Measurements from ENCODE around the gene PNPLA6. TPM values are rescaled to one million over a fixed set of nuclear protein-coding genes. Genes with fewer than 3 reads are reported as not detected.
A peak's percentile ranks its signal among the peaks of the same experiment; 100 is the strongest.

The PNPLA6 gene
- total and polyA plus RNA-seq, 9 of the 15 experiments (the other 6 are each of a cell fraction or from before 2014, with no cell fraction given) = 0.07 to 30.2 (median 8.3) TPM

DNA sequence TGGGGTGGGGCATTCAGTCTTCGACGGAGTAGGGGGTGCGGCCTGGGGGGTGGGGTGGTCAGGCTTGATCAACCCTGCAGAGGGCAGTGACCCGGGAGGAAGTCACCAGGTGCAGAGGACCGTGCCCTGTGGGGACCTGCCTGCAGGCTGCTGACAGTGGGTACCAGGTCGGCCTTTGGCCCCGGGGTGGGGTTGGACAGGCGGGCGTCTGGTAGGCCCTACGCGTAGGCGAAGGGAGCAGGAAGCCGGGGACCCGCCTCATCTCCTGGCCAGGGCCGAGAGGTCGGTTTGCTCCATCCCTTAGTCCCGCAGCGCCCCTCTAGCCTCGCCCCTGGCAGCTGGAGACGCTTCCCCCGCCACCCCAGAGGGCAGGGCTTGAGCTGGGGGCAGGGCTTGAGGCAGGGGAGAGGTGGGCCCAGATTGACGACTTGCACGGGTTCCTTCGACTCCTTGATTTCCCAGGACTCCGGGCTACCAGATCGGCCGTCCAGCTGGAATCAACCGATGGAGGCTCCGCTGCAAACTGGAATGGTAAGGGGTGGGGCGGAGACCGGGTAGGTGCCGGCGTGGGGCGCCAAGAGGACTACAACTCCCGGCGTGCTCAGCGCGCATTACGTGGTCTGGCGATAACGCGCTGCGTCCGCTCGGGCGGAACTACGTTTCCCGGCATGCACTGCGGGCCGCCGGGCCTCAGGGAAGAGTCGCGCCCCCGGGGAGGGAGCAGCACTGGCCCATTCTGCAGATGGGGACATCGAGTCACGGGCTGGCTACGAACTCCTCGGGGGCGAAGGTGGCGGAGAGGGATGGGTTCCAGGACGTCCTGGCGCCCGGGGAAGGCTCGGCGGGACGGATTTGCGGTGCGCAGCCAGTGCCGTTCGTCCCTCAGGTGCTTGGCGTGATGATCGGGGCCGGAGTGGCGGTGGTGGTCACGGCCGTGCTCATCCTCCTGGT lies at the start of gene PNPLA6 (continued):
- TF ChIP-seq, protein P1, sequence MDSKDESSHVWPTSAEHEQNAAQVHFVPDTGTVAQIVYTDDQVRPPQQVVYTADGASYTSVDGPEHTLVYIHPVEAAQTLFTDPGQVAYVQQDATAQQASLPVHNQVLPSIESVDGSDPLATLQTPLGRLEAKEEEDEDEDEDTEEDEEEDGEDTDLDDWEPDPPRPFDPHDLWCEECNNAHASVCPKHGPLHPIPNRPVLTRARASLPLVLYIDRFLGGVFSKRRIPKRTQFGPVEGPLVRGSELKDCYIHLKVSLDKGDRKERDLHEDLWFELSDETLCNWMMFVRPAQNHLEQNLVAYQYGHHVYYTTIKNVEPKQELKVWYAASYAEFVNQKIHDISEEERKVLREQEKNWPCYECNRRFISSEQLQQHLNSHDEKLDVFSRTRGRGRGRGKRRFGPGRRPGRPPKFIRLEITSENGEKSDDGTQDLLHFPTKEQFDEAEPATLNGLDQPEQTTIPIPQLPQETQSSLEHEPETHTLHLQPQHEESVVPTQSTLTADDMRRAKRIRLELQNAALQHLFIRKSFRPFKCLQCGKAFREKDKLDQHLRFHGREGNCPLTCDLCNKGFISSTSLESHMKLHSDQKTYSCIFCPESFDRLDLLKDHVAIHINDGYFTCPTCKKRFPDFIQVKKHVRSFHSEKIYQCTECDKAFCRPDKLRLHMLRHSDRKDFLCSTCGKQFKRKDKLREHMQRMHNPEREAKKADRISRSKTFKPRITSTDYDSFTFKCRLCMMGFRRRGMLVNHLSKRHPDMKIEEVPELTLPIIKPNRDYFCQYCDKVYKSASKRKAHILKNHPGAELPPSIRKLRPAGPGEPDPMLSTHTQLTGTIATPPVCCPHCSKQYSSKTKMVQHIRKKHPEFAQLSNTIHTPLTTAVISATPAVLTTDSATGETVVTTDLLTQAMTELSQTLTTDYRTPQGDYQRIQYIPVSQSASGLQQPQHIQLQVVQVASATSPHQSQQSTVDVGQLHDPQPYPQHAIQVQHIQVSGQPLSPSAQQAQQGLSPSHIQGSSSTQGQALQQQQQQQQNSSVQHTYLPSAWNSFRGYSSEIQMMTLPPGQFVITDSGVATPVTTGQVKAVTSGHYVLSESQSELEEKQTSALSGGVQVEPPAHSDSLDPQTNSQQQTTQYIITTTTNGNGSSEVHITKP (IDR thresholded peaks at IDR 0.05; ENCODE audit: partially characterized antibody) = peak; percentile 99
- TF ChIP-seq FOXP1 (CRISPR knock-in tag; IDR thresholded peaks at IDR 0.05) (peak; percentile 84; the same call in 1 of the 2 replicates), RBM34 (IDR thresholded peaks at IDR 0.05; ENCODE audit: borderline replicate concordance, insufficient read depth, low read length) (no peak), IRF2 (CRISPR knock-in tag; IDR thresholded peaks at IDR 0.05) (no peak), ZFP30 (CRISPR knock-in tag; IDR thresholded peaks at IDR 0.05; ENCODE audit: borderline replicate concordance) (no peak), ZNF212 (CRISPR knock-in tag; IDR thresholded peaks at IDR 0.05) (no peak), NFE2L1 (tag; IDR thresholded peaks at IDR 0.05; ENCODE audit: borderline replicate concordance, low read depth) (no peak), PHF8 (IDR thresholded peaks at IDR 0.05; ENCODE audit: borderline replicate concordance, low read length) (peak; percentile 55; the same call in 1 of the 2 replicates), BCOR (IDR thresholded peaks at IDR 0.05) (peak; percentile 98), CC2D1A (IDR thresholded peaks at IDR 0.05) (no peak; the same call in 1 of the 2 replicates), ZNF175 (CRISPR knock-in tag; IDR thresholded peaks at IDR 0.05; ENCODE audit: low read depth) (peak; percentile 44; the same call in 1 of the 2 replicates), THAP7 (CRISPR knock-in tag; IDR thresholded peaks at IDR 0.05) (peak; percentile 70; the same call in 1 of the 2 replicates), ELF1 (tag; IDR thresholded peaks at IDR 0.05) (peak; percentile 69), ZBTB33 (CRISPR knock-in tag; IDR thresholded peaks at IDR 0.05) (peak; percentile 81), LARP7 (IDR thresholded peaks at IDR 0.05) (no peak), FOXA1 (IDR thresholded peaks at IDR 0.05; ENCODE audit: borderline replicate concordance) (no peak), PML (IDR thresholded peaks at IDR 0.05; ENCODE audit: low read length) (0 out of 2 replicates have a peak, but pooled peaks have one; percentile 5)
- TF ChIP-seq, protein P2, sequence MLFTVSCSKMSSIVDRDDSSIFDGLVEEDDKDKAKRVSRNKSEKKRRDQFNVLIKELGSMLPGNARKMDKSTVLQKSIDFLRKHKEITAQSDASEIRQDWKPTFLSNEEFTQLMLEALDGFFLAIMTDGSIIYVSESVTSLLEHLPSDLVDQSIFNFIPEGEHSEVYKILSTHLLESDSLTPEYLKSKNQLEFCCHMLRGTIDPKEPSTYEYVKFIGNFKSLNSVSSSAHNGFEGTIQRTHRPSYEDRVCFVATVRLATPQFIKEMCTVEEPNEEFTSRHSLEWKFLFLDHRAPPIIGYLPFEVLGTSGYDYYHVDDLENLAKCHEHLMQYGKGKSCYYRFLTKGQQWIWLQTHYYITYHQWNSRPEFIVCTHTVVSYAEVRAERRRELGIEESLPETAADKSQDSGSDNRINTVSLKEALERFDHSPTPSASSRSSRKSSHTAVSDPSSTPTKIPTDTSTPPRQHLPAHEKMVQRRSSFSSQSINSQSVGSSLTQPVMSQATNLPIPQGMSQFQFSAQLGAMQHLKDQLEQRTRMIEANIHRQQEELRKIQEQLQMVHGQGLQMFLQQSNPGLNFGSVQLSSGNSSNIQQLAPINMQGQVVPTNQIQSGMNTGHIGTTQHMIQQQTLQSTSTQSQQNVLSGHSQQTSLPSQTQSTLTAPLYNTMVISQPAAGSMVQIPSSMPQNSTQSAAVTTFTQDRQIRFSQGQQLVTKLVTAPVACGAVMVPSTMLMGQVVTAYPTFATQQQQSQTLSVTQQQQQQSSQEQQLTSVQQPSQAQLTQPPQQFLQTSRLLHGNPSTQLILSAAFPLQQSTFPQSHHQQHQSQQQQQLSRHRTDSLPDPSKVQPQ (CRISPR knock-in tag; IDR thresholded peaks at IDR 0.05; ENCODE audit: borderline replicate concordance) = no peak
